Mucosa of rectum (tissue), 2 donors: ENCODE measurements around the gene TNS1.
"Not testable (repeated sequence)": the region's sequence is repeated elsewhere in the genome, so short reads cannot be mapped to it uniquely, and the experiment has no call there.

Experiments used
- H3K27ac ChIP-seq, 2 donors: one replicate each; pipeline ENCODE4 v1.7.0; 2013; ENCODE audit warnings: inconsistent platforms in 2 of 2, low read depth in 2 of 2, low read length in 2 of 2
- H3K27me3 ChIP-seq, 2 donors: one replicate each; pipeline ENCODE4 v1.7.0; 2013; ENCODE audit warnings: low read length in 2 of 2; ENCODE audit not compliant: control insufficient read depth in 2 of 2, insufficient read depth in 2 of 2
- H3K36me3 ChIP-seq, 2 donors: one replicate each; pipeline ENCODE4 v1.7.0; 2013; ENCODE audit warnings: low read length in 2 of 2; ENCODE audit not compliant: control insufficient read depth in 2 of 2, insufficient read depth in 2 of 2
- H3K4me1 ChIP-seq, 2 donors: one replicate each; pipeline ENCODE4 v1.7.0; 2013; ENCODE audit warnings: low read length in 2 of 2, mild to moderate bottlenecking in 1 of 2; ENCODE audit not compliant: control insufficient read depth in 2 of 2, insufficient read depth in 2 of 2
- H3K4me3 ChIP-seq, 2 donors: one replicate each; pipeline ENCODE4 v1.7.0; 2013; ENCODE audit warnings: low read length in 2 of 2
- H3K9ac ChIP-seq, 2 donors: one replicate each; pipeline ENCODE4 v1.7.0; 2013; ENCODE audit warnings: low read length in 2 of 2, low read depth in 1 of 2, mild to moderate bottlenecking in 1 of 2
- H3K9me3 ChIP-seq, 2 donors: one replicate each; pipeline ENCODE4 v1.7.0; 2013; ENCODE audit warnings: low read length in 2 of 2; ENCODE audit not compliant: control insufficient read depth in 2 of 2
- donor health status: healthy.
- donor health status: Normal muscosa, but diverticular disease.

The TNS1 gene

GRCh38 chr2:217787160-217787877 lies 215.5 kb downstream of the TNS1 start:
- Histone ChIP-seq H3K9me3 (no peaks in the 10 kb centered on the region), H3K9ac (no peak overlapping the region), H3K36me3 (no peaks in the 10 kb centered on the region), H3K27ac (no peak overlapping the region), H3K4me3 (no peak overlapping the region), H3K4me1 (no peaks in the 10 kb centered on the region), H3K27me3 (no peaks in the 10 kb centered on the region)

- not testable (repeated sequence) for H3K27ac ChIP-seq, H3K36me3 ChIP-seq, H3K4me1 ChIP-seq, H3K27me3 ChIP-seq, H3K9ac ChIP-seq, H3K9me3 ChIP-seq, H3K4me3 ChIP-seq
Measured at GRCh38 chr2:217786560-217786959, 216.2 kb downstream of the TNS1 start.

- Histone ChIP-seq H3K9me3 (no peaks in the 10 kb centered on the region), H3K4me3 (no peak overlapping the region), H3K27ac (no peak overlapping the region), H3K36me3 (no peaks in the 10 kb centered on the region), H3K9ac (no peak overlapping the region), H3K27me3 (no peaks in the 10 kb centered on the region), H3K4me1 (no peaks in the 10 kb centered on the region)
Measured at GRCh38 chr2:217785544-217786045, 217.2 kb downstream of the TNS1 start.

- no peaks in the 10 kb centered on the region for H3K9me3 ChIP-seq
- no peak overlapping the region for H3K9ac ChIP-seq
- H3K4me3 ChIP-seq: no peak overlapping the region
- H3K27ac ChIP-seq: no peak overlapping the region
- H3K36me3 ChIP-seq: no peaks in the 10 kb centered on the region
- H3K27me3 ChIP-seq: no peaks in the 10 kb centered on the region
- H3K4me1 ChIP-seq: no peaks in the 10 kb centered on the region
Measured at GRCh38 chr2:217784996-217785543, 217.7 kb downstream of the TNS1 start.

GRCh38 chr2:217783243-217783642 lies 219.6 kb downstream of the TNS1 start:
- no peak overlapping the region for H3K27ac ChIP-seq
- no peaks in the 10 kb centered on the region for H3K9me3 ChIP-seq
- no peak overlapping the region for H3K9ac ChIP-seq
- H3K4me1 ChIP-seq: no peaks in the 10 kb centered on the region
- no peak overlapping the region for H3K4me3 ChIP-seq
- H3K27me3 ChIP-seq: no peaks in the 10 kb centered on the region
- H3K36me3 ChIP-seq: no peaks in the 10 kb centered on the region

GRCh38 chr2:217777906-217778305 lies 224.9 kb downstream of the TNS1 start:
- no peaks in the 10 kb centered on the region for H3K36me3 ChIP-seq
- H3K4me1 ChIP-seq: no peaks in the 10 kb centered on the region

GRCh38 chr2:217776631-217777030 lies 226.2 kb downstream of the TNS1 start:
- Histone ChIP-seq H3K4me3 (no peak overlapping the region), H3K4me1 (no peaks in the 10 kb centered on the region), H3K36me3 (no peaks in the 10 kb centered on the region), H3K27me3 (no peaks in the 10 kb centered on the region), H3K9me3 (no peaks in the 10 kb centered on the region), H3K9ac (no peak overlapping the region), H3K27ac (no peak overlapping the region)

More at GRCh38 chr2:217777906-217778305, 224.9 kb downstream of the TNS1 start:
- no peak overlapping the region for H3K9ac ChIP-seq
- no peak overlapping the region for H3K27ac ChIP-seq
- no peaks in the 10 kb centered on the region for H3K9me3 ChIP-seq
- H3K27me3 ChIP-seq: no peaks in the 10 kb centered on the region
- H3K4me3 ChIP-seq: no peak overlapping the region

GRCh38 chr2:217775920-217776503 lies 226.8 kb downstream of the TNS1 start:
- no peaks in the 10 kb centered on the region for H3K9me3 ChIP-seq
- no peaks in the 10 kb centered on the region for H3K36me3 ChIP-seq
- no peak overlapping the region for H3K4me3 ChIP-seq
- H3K4me1 ChIP-seq: no peaks in the 10 kb centered on the region
- no peak overlapping the region for H3K9ac ChIP-seq
- no peak overlapping the region for H3K27ac ChIP-seq
- H3K27me3 ChIP-seq: no peaks in the 10 kb centered on the region

- H3K36me3 ChIP-seq: no peaks in the 10 kb centered on the region
- no peak overlapping the region for H3K27ac ChIP-seq
- no peak overlapping the region for H3K4me3 ChIP-seq
- H3K4me1 ChIP-seq: no peaks in the 10 kb centered on the region
- H3K9me3 ChIP-seq: no peaks in the 10 kb centered on the region
- no peaks in the 10 kb centered on the region for H3K27me3 ChIP-seq
- no peak overlapping the region for H3K9ac ChIP-seq
Measured at GRCh38 chr2:217774232-217774631, 228.6 kb downstream of the TNS1 start.

GRCh38 chr2:217773539-217773938 lies 229.3 kb downstream of the TNS1 start:
- Histone ChIP-seq H3K4me3 (no peak overlapping the region), H3K9ac (no peak overlapping the region), H3K36me3 (no peaks in the 10 kb centered on the region), H3K27ac (no peak overlapping the region), H3K4me1 (no peaks in the 10 kb centered on the region), H3K9me3 (no peaks in the 10 kb centered on the region), H3K27me3 (no peaks in the 10 kb centered on the region)
